Uterus (tissue), 2 donors: Measurements from ENCODE around the gene ADIPOQ.
"Not testable (repeated sequence)": the region's sequence is repeated elsewhere in the genome, so short reads cannot be mapped to it uniquely, and the experiment has no call there.

ENCODE experiments used
- CTCF ChIP-seq, 4 experiments: fragments of 200-600 bp in 2 of 4; fragments of 450-650 bp in 2 of 4; sonication (generic) in 2 of 4; IDR thresholded peaks; one replicate each; pipeline ENCODE4 v1.5.1; 2016 to 2019; ENCODE audit warnings: antibody characterized with exemption in 4 of 4, mild to moderate bottlenecking in 2 of 4, moderate library complexity in 1 of 4
- POLR2A ChIP-seq, 2 donors: fragments of 450-650 bp; IDR thresholded peaks; one replicate each; pipeline ENCODE4 v1.6.1; 2016; ENCODE audit warnings: antibody characterized with exemption in 2 of 2, mild to moderate bottlenecking in 1 of 2, moderate library complexity in 1 of 2

- TF ChIP-seq CTCF, POLR2A (IDR thresholded peaks at IDR 0.05): not testable (repeated sequence)
Observed at GRCh38 chr3:186874841-186875240, 32.3 kb downstream of the ADIPOQ start.
